ENCODE results near the gene TTC7B.

Gene TTC7B

GRCh38 chr14:90491221-90491885 lies 324.9 kb downstream of the TTC7B start:
- no peak overlapping the region for H3K4me3 ChIP-seq (ENCODE audit: low read depth, low read length)
- no peak for DNase-seq (ENCODE audit: low read depth)
- no peak for TF ChIP-seq CTCF (IDR thresholded peaks at IDR 0.05; ENCODE audit: insufficient read depth, low read depth, low read length, missing control alignments)

DNA sequence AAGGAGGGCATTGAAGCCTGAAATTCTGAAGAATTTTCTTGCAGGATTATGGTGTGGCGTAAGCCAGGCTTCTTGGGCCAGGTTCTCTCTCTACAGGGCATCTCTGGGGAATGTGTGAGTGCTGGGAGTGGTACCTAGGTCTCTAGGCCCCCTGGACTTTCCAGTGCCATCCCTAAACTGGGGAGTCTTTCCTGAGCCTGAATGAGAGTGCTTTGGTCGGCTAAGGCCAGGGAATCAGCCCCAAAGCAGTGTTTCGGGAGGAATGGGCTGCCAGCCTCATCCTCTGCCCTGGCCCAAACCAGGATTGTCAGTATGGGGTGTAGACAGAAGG lies 325.5 kb downstream of the TTC7B start:
- no peak overlapping the region for H3K4me3 ChIP-seq (ENCODE audit: low read depth, low read length)
- DNase-seq (ENCODE audit: low read depth) = no peak
- no peak for TF ChIP-seq CTCF (IDR thresholded peaks at IDR 0.05; ENCODE audit: insufficient read depth, low read depth, low read length, missing control alignments)

- no peak overlapping the region for H3K4me3 ChIP-seq (ENCODE audit: low read depth, low read length)
- DNase-seq (ENCODE audit: low read depth) = no peak
- no peak for TF ChIP-seq CTCF (IDR thresholded peaks at IDR 0.05; ENCODE audit: insufficient read depth, low read depth, low read length, missing control alignments)
These were observed 326.1 kb downstream of the TTC7B start for GRCh38 chr14:90489916-90490719.

DNA sequence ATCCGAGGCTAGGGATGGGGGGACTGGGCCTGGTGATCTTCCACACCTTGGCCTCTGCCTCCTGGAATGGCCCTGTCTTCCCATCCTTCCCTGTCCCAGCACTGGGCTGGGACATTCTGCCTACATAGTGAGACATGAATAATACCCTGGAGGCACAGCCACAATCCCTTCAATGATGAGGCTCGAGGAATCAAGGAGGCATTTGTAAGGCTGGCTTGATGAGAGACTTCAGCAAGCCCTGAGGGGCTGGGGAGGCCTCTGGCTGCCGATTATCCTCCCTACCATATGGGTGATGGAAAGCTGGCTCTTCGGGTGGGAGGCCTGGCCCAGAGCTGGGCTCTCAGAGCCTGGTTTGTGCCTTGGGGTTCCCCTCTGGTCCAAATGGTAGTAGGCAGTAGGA lies 326.9 kb downstream of the TTC7B start:
- TF ChIP-seq CTCF (IDR thresholded peaks at IDR 0.05; ENCODE audit: insufficient read depth, low read depth, low read length, missing control alignments) = no peak
- DNase-seq (ENCODE audit: low read depth) = no peak

GRCh38 chr14:90488256-90488655 lies 328.0 kb downstream of the TTC7B start:
- H3K4me3 ChIP-seq (ENCODE audit: low read depth, low read length) = no peak overlapping the region
- DNase-seq (ENCODE audit: low read depth) = no peak

More for the DNA sequence above, 326.9 kb downstream of the TTC7B start:
- H3K4me3 ChIP-seq (ENCODE audit: low read depth, low read length) = no peak overlapping the region

GRCh38 chr14:90487462-90487861 lies 328.8 kb downstream of the TTC7B start:
- no peak for DNase-seq (ENCODE audit: low read depth)
- H3K4me3 ChIP-seq (ENCODE audit: low read depth, low read length) = no peak overlapping the region
- no peak for TF ChIP-seq CTCF (IDR thresholded peaks at IDR 0.05; ENCODE audit: insufficient read depth, low read depth, low read length, missing control alignments)

More at GRCh38 chr14:90488256-90488655, 328.0 kb downstream of the TTC7B start:
- no peak for TF ChIP-seq CTCF (IDR thresholded peaks at IDR 0.05; ENCODE audit: insufficient read depth, low read depth, low read length, missing control alignments)
